Gastrocnemius medialis (tissue), 4 donors: ENCODE data around the gene PPFIA4.

ENCODE experiments used
- CTCF ChIP-seq, 5 experiments: fragments of 450-650 bp in 3 of 5; fragments of 200-600 bp in 2 of 5; sonication (generic) in 2 of 5; IDR thresholded peaks in 4 of 5; conservative IDR thresholded peaks in 1 of 5; 1 replicate in 4 of 5; 2 replicates in 1 of 5; pipeline ENCODE4 v1.5.1; 2016 to 2019; ENCODE audit warnings: antibody characterized with exemption in 5 of 5, mild to moderate bottlenecking in 3 of 5, moderate library complexity in 3 of 5
- POLR2A ChIP-seq, 2 donors: fragments of 450-650 bp; IDR thresholded peaks; one replicate each; pipeline ENCODE4 v1.6.1; 2017; ENCODE audit warnings: antibody characterized with exemption in 2 of 2, mild to moderate bottlenecking in 2 of 2, moderate library complexity in 2 of 2

DNA sequence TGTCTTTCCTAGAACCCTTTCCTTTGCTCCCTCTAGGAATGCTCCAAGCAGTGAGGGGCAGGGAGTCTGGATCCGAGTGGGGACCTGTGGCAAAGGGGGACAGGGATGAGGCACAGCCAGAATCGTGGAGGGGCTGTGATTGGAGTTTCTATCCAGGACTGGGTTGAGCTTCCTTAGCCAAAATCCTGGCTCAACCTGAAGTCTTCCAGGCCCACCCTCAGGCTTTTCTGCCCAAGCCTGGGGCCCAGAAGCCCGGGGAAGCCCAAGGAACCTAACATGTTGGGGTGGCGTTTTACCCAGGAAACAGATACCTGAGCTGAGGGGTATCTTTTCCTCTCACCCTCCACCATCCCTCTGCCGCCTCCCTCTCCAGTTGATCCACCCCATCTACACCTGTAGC lies 54.2 kb downstream of the PPFIA4 start:
- TF ChIP-seq CTCF (IDR thresholded peaks at IDR 0.05 in 4 of 5, conservative IDR thresholded peaks at IDR 0.05 in 1 of 5), result no peak
- TF ChIP-seq POLR2A (IDR thresholded peaks at IDR 0.05), result no peak
